GM12878 (cell line): ENCODE data around the gene PTPN18. TPM values are rescaled to one million over a fixed set of nuclear protein-coding genes. Genes with fewer than 3 reads are reported as not detected.

Experiments used
- ATAC-seq: fragments of 200-7000 bp; cut with Tn5 transposase; 3 replicates; pipeline ENCODE4 v1.9.1; 2020; ENCODE audit warnings: mild to moderate bottlenecking, moderate library complexity
- BruUV-seq: library from RNA; stranded (reverse); fragments of 400-500 nt; replicated peaks from 2 replicates; lab custom pipeline; 2021; lab: Mats Ljungman, UMichigan
- CTCF ChIA-PET: fragments of 300-600 bp; sonication (Branson Sonifier 250); formaldehyde crosslinking; extraction: SDS; loops from one replicate; lab custom pipeline; 2021; ENCODE audit warnings: inconsistent platforms; lab: Yijun Ruan, JAX
- POLR2A ChIA-PET: fragments of 350-600 bp; formaldehyde crosslinking; extraction: SDS; loops from one replicate; lab custom pipeline; 2021; ENCODE audit warnings: inconsistent platforms; lab: Charles Lee
- RAD21 ChIA-PET: fragments of 300-600 bp; sonication (Branson Sonifier 250); formaldehyde crosslinking; loops from one replicate; lab custom pipeline; 2023; ENCODE audit warnings: antibody characterized with exemption; ENCODE audit not compliant: unreplicated experiment; lab: Charles Lee
- SMC1A ChIA-PET: fragments of 300-600 bp; sonication (Branson Sonifier 250); formaldehyde crosslinking; loops from one replicate; lab custom pipeline; 2023; ENCODE audit not compliant: unreplicated experiment, uncharacterized antibody; lab: Charles Lee
- DNase-seq: peaks from one replicate; pipeline ENCODE4 v3.0.0-alpha.2; 2011; ENCODE audit warnings: low read depth, low spot score
- FAIRE-seq: peaks from 3 replicates; lab custom pipeline; 2011; peaks lifted over from hg19 to GRCh38; lab: Jason Lieb, UNC
- H2AFZ ChIP-seq: 2 replicates; pipeline ENCODE4 v1.6.0; 2011; ENCODE audit warnings: low read depth, low read length, control low read depth; ENCODE audit not compliant: control insufficient read depth
- H3K27ac ChIP-seq: 2 replicates; pipeline ENCODE4 v1.5.1; 2011; ENCODE audit warnings: control low read depth; ENCODE audit not compliant: control insufficient read depth, insufficient read depth
- H3K27me3 ChIP-seq, 2 experiments: replicated peaks in 1 of 2; 2 replicates each; pipeline versions ENCODE4 v1.6.0 to v1.6.1; 2011; ENCODE audit warnings: low read length in 1 of 2; ENCODE audit not compliant: control insufficient read depth in 2 of 2, insufficient read depth in 2 of 2
- H3K36me3 ChIP-seq, 2 experiments: 2 replicates each; pipeline ENCODE4 v1.5.1; 2011; ENCODE audit warnings: low read length in 1 of 2; ENCODE audit not compliant: control insufficient read depth in 2 of 2, insufficient read depth in 2 of 2
- H3K4me1 ChIP-seq: 2 replicates; pipeline ENCODE4 v1.6.1; 2011; ENCODE audit warnings: mild to moderate bottlenecking, low read length, moderate library complexity, mixed read lengths; ENCODE audit not compliant: control insufficient read depth, insufficient read depth
- H3K4me2 ChIP-seq: 2 replicates; pipeline ENCODE4 v1.6.0; 2011; ENCODE audit warnings: control low read depth; ENCODE audit not compliant: control insufficient read depth, insufficient read depth
- H3K4me3 ChIP-seq: fragments of 200-600 bp; sonication (generic); 2 replicates; pipeline ENCODE4 v1.5.1; 2016
- H3K79me2 ChIP-seq: 2 replicates; pipeline ENCODE4 v1.6.0; 2011; ENCODE audit warnings: low read length; ENCODE audit not compliant: control insufficient read depth, insufficient read depth
- H3K9ac ChIP-seq: 2 replicates; pipeline ENCODE4 v1.8.0; 2011; ENCODE audit warnings: low read length, control low read depth, mixed read lengths; ENCODE audit not compliant: control insufficient read depth, insufficient read depth
- H3K9me3 ChIP-seq: replicated peaks from 3 replicates; pipeline ENCODE4 v1.5.1; 2011; ENCODE audit warnings: mild to moderate bottlenecking, low read length; ENCODE audit not compliant: control insufficient read depth, insufficient read depth
- H4K20me1 ChIP-seq: 2 replicates; pipeline ENCODE4 v1.6.0; 2011; ENCODE audit not compliant: control insufficient read depth, insufficient read depth
- KAT2A ChIP-seq: conservative IDR thresholded peaks from 2 replicates; pipeline ENCODE4 v1.6.1; 2011; ENCODE audit warnings: low read depth, low read length; ENCODE audit not compliant: control insufficient read depth
- MAX ChIP-seq: IDR thresholded peaks from 2 replicates; pipeline ENCODE4 v1.6.1; 2012; ENCODE audit warnings: low read depth, low read length, improper control_type of control experiment
- MTA3 ChIP-seq: IDR thresholded peaks from 2 replicates; pipeline ENCODE4 v1.6.1; 2012; ENCODE audit warnings: low read length, inconsistent platforms, borderline replicate concordance
- MYC ChIP-seq: IDR thresholded peaks from 2 replicates; pipeline ENCODE4 v1.6.1; 2011; ENCODE audit warnings: mild to moderate bottlenecking, low read length, moderate library complexity, inconsistent platforms; ENCODE audit not compliant: insufficient read depth, insufficient replicate concordance, insufficient read length, severe bottlenecking
- POLR2AphosphoS2 ChIP-seq: IDR thresholded peaks from 2 replicates; pipeline ENCODE4 v1.6.1; 2011; ENCODE audit warnings: low read depth, mild to moderate bottlenecking, low read length, improper control_type of control experiment, moderate library complexity
- WGBS: methylation state at CpG from one replicate; pipeline ENCODE4 v1.1.6; 2016; ENCODE audit warnings: low lambda C conversion rate; ENCODE audit not compliant: insufficient replicate concordance, insufficient coverage; ENCODE audit errors: missing lambda C conversion rate; 5-methylcytosine and 5-hydroxymethylcytosine counted together
- in situ Hi-C: fragments of 300-500 bp; cut with MboI; formaldehyde crosslinking; loops from 9 replicates; pipeline ENCODE4 v1.14.3; 2018; ENCODE audit warnings: mixed read lengths
- intact Hi-C: fragments of 100-400 bp; cut with micrococcal nuclease; formaldehyde crosslinking; loops from one replicate; pipeline ENCODE4 v1.14.2; 2022; ENCODE audit not compliant: unreplicated experiment
- polyA plus RNA-seq, 11 experiments: library from polyadenylated mRNA; depleted of rRNA in 4 of 11; unstranded in 6 of 11; stranded (reverse) in 5 of 11; fragments of >200 nt; fragmentation: Nextera tagmentation in 4 of 11; fragmentation: Illumina TruSeq in 1 of 11; extraction: Ambion mirVana in 4 of 11; extraction: Trizol in 1 of 11; gene quantifications; 1 replicate in 1 of 11; 2 replicates in 10 of 11; pipeline versions ENCODE4 v1.2.1 to v1.2.3, GENCODE V29; 2011 to 2016; ENCODE audit warnings: inconsistent platforms in 2 of 11, missing spikeins in 2 of 11, low read depth in 1 of 11
- total RNA-seq, 4 experiments: library from RNA; depleted of rRNA in 3 of 4; stranded (reverse); fragments of >200 nt in 3 of 4; fragmentation: Illumina TruSeq in 1 of 4; extraction: Trizol in 1 of 4; gene quantifications; 2 replicates each; pipeline versions ENCODE4 v1.2.1 to v1.2.3, GENCODE V29; 2013 to 2021

Gene PTPN18
- total and polyA plus RNA-seq, 10 of the 15 experiments (the other 5 are each of a cell fraction or from before 2014, with no cell fraction given): 14.8 to 89.9 (median 43.4) TPM

- POLR2A ChIA-PET: no interaction called here
- DNase-seq (no peak), ATAC-seq (no peak), FAIRE-seq (no peak)
- in situ Hi-C loops (no loop called here), intact Hi-C loops (no loop called here)
- Histone ChIP-seq H3K4me2 (no peak overlapping the region), H2AFZ (no peak overlapping the region), H4K20me1 (no peaks in the 10 kb centered on the region), H3K36me3 (no peaks in the 10 kb centered on the region), H3K79me2 (no peaks in the 10 kb centered on the region), H3K4me1 (peaks cover 5% of the 10 kb centered on the region; the same call in 1 of the 2 replicates), H3K9me3 (no peaks in the 10 kb centered on the region), H3K4me3 (no peak overlapping the region), H3K27me3 (no peaks in the 10 kb centered on the region), H3K9ac (no peak overlapping the region), H3K27ac (no peak overlapping the region)
- SMC1A ChIA-PET: no interaction called here
- CTCF ChIA-PET: interaction anchor here (1.0 kb wide), 1 partner anchor 177 kb away, joined by 3 read pairs; the partner anchor contains the start of gene SMPD4
- no TSS peak for BruUV-seq
- 95% methylated on average over 7 of the region's 7 CpGs for WGBS
- RAD21 ChIA-PET: no interaction called here
- TF ChIP-seq POLR2AphosphoS2: no peak
- TF ChIP-seq KAT2A: no peak
- TF ChIP-seq MTA3: no peak
- no peak for TF ChIP-seq MYC
- TF ChIP-seq MAX: no peak
These were observed 2.0 kb downstream of the PTPN18 start for GRCh38 chr2:130357864-130358263.
